Mucosa of rectum (tissue), 2 donors: ENCODE measurements around the gene SSPN.

Source experiments
- H3K27ac ChIP-seq, 2 donors: one replicate each; pipeline ENCODE4 v1.7.0; 2013; ENCODE audit warnings: inconsistent platforms in 2 of 2, low read depth in 2 of 2, low read length in 2 of 2
- H3K27me3 ChIP-seq, 2 donors: one replicate each; pipeline ENCODE4 v1.7.0; 2013; ENCODE audit warnings: low read length in 2 of 2; ENCODE audit not compliant: control insufficient read depth in 2 of 2, insufficient read depth in 2 of 2
- H3K36me3 ChIP-seq, 2 donors: one replicate each; pipeline ENCODE4 v1.7.0; 2013; ENCODE audit warnings: low read length in 2 of 2; ENCODE audit not compliant: control insufficient read depth in 2 of 2, insufficient read depth in 2 of 2
- H3K4me1 ChIP-seq, 2 donors: one replicate each; pipeline ENCODE4 v1.7.0; 2013; ENCODE audit warnings: low read length in 2 of 2, mild to moderate bottlenecking in 1 of 2; ENCODE audit not compliant: control insufficient read depth in 2 of 2, insufficient read depth in 2 of 2
- H3K4me3 ChIP-seq, 2 donors: one replicate each; pipeline ENCODE4 v1.7.0; 2013; ENCODE audit warnings: low read length in 2 of 2
- H3K9ac ChIP-seq, 2 donors: one replicate each; pipeline ENCODE4 v1.7.0; 2013; ENCODE audit warnings: low read length in 2 of 2, low read depth in 1 of 2, mild to moderate bottlenecking in 1 of 2
- H3K9me3 ChIP-seq, 2 donors: one replicate each; pipeline ENCODE4 v1.7.0; 2013; ENCODE audit warnings: low read length in 2 of 2; ENCODE audit not compliant: control insufficient read depth in 2 of 2
- donor health status: healthy.
- donor health status: Normal muscosa, but diverticular disease.

SSPN gene

DNA sequence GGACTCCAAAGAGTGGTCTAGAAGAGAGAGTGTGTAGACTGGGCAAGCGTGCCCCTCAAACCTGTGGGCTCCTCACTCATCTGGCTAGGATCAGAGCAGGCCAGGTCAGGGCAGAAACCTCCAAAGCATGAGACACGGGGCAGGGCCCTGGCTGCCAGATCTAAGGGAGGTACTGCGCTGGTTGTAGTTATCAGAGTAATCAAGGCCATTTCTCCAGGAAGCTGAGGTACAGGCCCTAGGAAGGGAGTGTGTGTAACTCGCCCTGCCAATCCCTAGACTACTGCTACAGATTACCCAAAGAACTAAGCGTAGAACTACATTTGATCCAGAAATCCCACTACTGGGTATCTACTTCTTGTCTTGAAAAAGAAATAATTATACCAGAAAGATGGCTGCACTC, 84.5 kb downstream of the SSPN start:
- no peak overlapping the region for H3K27ac ChIP-seq
- H3K4me3 ChIP-seq: no peak overlapping the region
- H3K9ac ChIP-seq: no peak overlapping the region
- peaks cover 2 to 5% of the 10 kb centered on the region in 2 donors for H3K4me1 ChIP-seq
- no peaks in the 10 kb centered on the region for H3K27me3 ChIP-seq
- no peaks in the 10 kb centered on the region for H3K36me3 ChIP-seq
- H3K9me3 ChIP-seq: no peaks in the 10 kb centered on the region

DNA sequence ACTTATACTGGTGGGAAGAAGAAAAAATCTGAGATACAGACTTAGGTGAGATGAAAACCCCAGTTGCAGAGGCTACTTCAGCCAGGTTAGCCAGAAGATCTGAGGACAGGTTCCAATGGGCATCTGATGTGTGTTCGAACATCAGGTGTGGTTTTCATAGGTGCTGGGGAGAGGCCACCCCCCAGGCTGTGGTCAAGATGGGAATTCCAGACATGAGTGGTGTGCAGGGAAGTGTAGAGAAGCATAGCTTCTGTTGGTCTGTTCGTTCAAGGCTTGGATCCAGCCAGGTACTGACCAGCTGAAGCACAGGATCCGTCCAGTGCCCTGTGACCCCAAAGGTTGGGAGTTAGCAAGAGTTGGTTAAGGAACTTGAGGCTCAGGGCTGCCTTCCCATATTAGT, 85.5 kb downstream of the SSPN start:
- Histone ChIP-seq H3K9ac (no peak overlapping the region), H3K4me1 (no peaks in the 10 kb centered on the region), H3K4me3 (no peak overlapping the region), H3K27me3 (no peaks in the 10 kb centered on the region), H3K9me3 (no peaks in the 10 kb centered on the region), H3K36me3 (no peaks in the 10 kb centered on the region), H3K27ac (no peak overlapping the region)

DNA sequence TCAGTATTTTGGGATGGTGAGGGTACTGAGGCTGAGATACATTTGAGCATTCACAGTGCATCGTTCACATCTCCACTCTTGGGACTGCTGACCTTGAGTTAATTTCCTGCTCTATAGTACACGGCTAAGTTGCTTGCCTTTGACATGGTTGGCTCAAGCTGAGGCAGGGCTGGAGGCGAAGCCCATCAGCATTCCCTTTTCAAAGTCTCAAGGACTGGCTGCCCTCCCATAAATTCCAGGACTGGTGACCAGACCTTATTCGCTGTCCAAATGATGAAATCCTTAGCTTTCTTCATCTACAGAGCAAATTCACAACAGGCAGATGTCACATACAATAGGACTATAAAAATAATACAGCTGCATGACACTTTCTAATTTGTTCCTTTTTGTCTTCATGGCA, 85.9 kb downstream of the SSPN start:
- no peaks in the 10 kb centered on the region for H3K27me3 ChIP-seq
- H3K9ac ChIP-seq: no peak overlapping the region
- H3K27ac ChIP-seq: no peak overlapping the region
- no peaks in the 10 kb centered on the region for H3K36me3 ChIP-seq
- no peaks in the 10 kb centered on the region for H3K9me3 ChIP-seq
- H3K4me1 ChIP-seq: no peaks in the 10 kb centered on the region
- H3K4me3 ChIP-seq: no peak overlapping the region

DNA sequence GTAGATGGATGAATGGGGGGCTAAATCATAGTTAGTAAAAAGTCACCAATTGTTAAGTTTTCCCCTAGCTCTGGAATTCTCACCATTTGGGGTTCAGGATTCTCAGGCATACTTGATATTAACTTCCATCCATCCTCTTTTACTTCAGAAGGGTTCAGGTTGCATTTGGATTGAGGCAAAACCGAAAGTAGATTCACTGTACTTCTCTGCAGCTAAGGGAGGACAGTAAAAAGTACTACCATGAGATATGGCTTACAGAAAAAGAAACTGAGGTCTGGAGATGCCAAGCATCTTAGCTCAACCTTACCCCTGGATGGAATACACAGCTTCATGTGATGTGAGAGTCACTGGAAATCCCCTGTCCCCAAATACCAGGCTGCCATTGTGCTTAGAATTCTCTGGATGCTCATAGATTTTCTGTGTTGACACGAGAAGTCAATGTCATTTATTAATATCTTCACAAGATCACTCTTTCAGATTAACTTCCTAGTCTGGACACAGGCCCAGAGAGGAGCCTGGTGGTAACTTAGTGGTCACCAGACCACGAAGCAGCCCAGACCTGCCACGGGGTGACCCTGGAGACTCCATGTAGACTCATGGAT, 87.1 kb downstream of the SSPN start:
- no peak overlapping the region for H3K9ac ChIP-seq
- H3K4me3 ChIP-seq: no peak overlapping the region
- H3K27ac ChIP-seq: no peak overlapping the region
- H3K36me3 ChIP-seq: no peaks in the 10 kb centered on the region
- no peaks in the 10 kb centered on the region for H3K9me3 ChIP-seq
- H3K27me3 ChIP-seq: no peaks in the 10 kb centered on the region
- H3K4me1 ChIP-seq: no peaks in the 10 kb centered on the region

DNA sequence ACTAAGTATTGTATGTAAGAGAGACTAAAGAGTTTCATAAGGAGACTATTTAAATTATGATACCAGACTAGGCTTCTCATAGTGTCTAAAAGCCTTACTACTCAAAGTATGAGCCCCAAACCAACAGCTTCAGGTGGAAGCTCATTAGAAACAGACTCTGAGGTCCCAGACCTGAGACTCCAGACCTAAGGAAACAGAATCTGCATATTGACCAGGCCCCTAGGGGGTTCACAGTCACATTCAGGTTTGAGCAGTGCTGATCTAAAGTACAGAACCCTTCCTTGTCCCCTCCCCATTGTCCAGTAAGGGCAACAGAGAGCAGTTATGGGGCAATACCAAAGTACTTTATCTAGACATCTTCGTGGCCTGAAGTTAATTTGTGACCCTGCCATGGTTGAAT, 87.7 kb downstream of the SSPN start:
- H3K36me3 ChIP-seq: no peaks in the 10 kb centered on the region
- no peak overlapping the region for H3K9ac ChIP-seq
- H3K4me3 ChIP-seq: no peak overlapping the region
- H3K4me1 ChIP-seq: no peaks in the 10 kb centered on the region
- no peaks in the 10 kb centered on the region for H3K27me3 ChIP-seq
- no peak overlapping the region for H3K27ac ChIP-seq
- H3K9me3 ChIP-seq: no peaks in the 10 kb centered on the region

DNA sequence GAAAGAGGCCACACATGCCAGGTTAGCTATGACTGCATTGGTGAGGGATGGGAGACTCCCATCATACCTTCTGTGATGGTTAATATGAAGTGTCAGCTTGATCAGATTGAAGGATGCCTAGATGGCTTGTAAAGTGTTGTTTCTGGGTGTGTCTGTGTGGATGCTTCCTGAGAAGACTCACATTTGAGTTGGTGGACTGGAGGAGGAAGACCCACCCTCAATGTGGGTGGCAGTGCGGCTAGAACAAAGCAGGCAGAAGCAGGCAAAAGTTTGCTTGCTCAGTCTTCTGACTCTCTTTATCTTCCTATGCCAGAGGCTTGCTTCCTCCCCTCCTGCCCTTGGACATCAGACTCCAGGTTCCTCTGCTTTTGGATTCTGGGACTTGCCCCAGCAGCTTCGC, 88.2 kb downstream of the SSPN start:
- H3K4me1 ChIP-seq: no peaks in the 10 kb centered on the region
- H3K4me3 ChIP-seq: no peak overlapping the region
- H3K27me3 ChIP-seq: no peaks in the 10 kb centered on the region
- no peak overlapping the region for H3K9ac ChIP-seq
- no peaks in the 10 kb centered on the region for H3K9me3 ChIP-seq
- H3K36me3 ChIP-seq: no peaks in the 10 kb centered on the region
- no peak overlapping the region for H3K27ac ChIP-seq

DNA sequence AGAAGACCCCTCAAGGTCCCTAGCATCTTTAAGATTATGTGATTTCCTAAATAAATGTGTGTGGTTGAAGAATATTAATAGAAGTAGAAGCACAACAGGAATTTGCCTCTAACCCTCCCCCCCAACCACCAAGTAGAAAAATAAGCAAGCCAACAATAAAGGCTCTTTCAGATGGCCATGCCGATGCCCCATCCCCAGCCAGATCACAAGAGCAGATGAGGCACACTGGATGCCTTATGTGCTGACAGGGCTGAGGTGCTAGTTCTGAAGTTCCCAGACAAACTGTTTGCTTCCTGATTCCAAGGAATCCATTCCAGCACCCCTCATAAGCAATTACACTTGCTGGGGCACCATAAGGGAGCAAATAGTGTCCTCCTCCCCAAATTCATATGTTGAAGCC, 90.0 kb downstream of the SSPN start:
- Histone ChIP-seq H3K4me1 (no peaks in the 10 kb centered on the region), H3K9ac (no peak overlapping the region), H3K4me3 (no peak overlapping the region), H3K27ac (no peak overlapping the region), H3K9me3 (no peaks in the 10 kb centered on the region), H3K27me3 (no peaks in the 10 kb centered on the region), H3K36me3 (no peaks in the 10 kb centered on the region)

DNA sequence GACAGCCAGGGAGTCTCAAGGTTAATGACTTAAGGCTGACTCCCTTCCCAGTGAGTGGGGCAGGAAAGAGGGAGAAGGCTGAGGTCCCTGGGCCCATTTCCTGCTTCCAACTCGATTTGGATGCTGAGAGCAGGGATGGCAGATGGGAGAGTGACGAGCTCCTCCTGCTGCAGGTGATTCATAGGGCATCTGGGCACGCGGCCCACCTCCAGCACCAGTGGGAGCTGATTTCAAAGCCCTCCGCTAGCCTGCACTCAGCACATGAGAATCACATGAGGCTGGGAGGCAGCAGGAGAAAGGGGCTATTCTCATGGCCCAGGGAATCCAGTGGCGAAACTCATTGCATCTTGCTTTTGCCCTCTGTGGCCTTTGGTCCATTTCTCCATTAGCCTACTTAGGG, 90.8 kb downstream of the SSPN start:
- Histone ChIP-seq H3K4me3 (no peak overlapping the region), H3K27me3 (no peaks in the 10 kb centered on the region), H3K9ac (no peak overlapping the region), H3K36me3 (no peaks in the 10 kb centered on the region), H3K9me3 (no peaks in the 10 kb centered on the region), H3K27ac (no peak overlapping the region), H3K4me1 (no peaks in the 10 kb centered on the region)

DNA sequence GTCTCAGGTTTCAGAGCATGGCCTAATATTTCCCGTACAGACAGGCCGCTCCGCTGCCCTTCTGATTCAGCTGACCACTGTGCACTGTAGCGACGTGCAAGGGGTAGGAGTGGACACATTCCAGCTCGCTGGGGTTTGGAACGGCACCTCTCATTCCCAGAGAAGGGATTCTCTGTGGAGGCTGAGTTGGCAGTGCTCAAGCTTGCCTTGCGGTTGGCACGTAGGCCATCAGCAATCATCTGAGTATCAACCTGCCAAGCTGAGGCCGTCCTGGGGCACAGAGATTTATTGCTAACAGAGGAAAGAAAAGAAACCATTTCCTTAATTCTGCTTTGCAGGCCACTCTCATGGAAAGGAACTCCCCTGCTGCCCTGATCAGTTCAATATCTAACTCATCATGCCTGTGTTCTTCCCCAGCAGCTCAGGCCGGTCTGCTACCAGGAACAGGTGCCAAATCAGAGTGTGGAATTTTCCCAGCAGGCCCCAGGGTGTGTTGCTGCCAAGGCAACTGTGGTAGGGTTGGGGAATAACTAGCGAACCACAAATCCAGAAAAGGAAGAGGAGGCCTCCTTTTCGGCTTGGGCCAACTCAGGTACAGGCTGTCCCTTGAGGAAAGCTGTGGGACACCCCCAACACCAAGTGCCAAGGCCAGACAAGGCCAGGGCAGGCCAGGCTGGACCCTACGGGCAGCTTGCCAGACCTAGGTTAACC, 92.5 kb downstream of the SSPN start:
- Histone ChIP-seq H3K4me1 (no peaks in the 10 kb centered on the region), H3K4me3 (no peak overlapping the region), H3K9ac (no peak overlapping the region), H3K27me3 (no peaks in the 10 kb centered on the region), H3K9me3 (no peaks in the 10 kb centered on the region), H3K27ac (no peak overlapping the region), H3K36me3 (no peaks in the 10 kb centered on the region)

DNA sequence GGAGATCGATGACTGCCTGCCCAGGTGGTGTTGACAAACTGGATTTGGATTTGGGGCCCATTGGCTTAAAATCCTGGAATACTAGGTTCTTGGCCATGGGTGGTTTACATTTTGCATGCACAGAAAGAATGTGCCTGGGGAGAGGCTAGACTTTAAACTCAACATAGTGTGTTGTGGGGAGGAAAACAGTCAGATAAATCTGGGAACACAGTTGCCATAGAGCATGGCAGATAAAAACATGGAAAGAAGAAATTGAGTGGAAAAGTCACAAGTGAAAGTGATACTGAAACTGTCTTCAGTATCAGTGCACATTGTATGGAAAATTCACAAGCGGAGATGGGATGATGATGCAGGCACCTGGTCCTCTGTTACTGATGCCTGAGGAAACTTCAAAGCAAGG, 95.2 kb downstream of the SSPN start:
- H3K9me3 ChIP-seq: no peaks in the 10 kb centered on the region
- no peak overlapping the region for H3K9ac ChIP-seq
- no peaks in the 10 kb centered on the region for H3K36me3 ChIP-seq
- no peak overlapping the region for H3K27ac ChIP-seq
- H3K27me3 ChIP-seq: no peaks in the 10 kb centered on the region
- no peaks in the 10 kb centered on the region for H3K4me1 ChIP-seq
- no peak overlapping the region for H3K4me3 ChIP-seq
